GM21515 (cell line): Measurements from ENCODE around the gene AP2A1.
"Not testable (repeated sequence)": the region's sequence is repeated elsewhere in the genome, so short reads cannot be mapped to it uniquely, and the experiment has no call there.

Source experiments
- ATAC-seq: cut with Tn5 transposase; IDR thresholded peaks from one replicate; pipeline ENCODE4 v1.9.1; 2021; ENCODE audit not compliant: unreplicated experiment

Gene AP2A1

GRCh38 chr19:49811328-49811727 is 44.5 kb downstream of the AP2A1 start:
- no peak for ATAC-seq

DNA sequence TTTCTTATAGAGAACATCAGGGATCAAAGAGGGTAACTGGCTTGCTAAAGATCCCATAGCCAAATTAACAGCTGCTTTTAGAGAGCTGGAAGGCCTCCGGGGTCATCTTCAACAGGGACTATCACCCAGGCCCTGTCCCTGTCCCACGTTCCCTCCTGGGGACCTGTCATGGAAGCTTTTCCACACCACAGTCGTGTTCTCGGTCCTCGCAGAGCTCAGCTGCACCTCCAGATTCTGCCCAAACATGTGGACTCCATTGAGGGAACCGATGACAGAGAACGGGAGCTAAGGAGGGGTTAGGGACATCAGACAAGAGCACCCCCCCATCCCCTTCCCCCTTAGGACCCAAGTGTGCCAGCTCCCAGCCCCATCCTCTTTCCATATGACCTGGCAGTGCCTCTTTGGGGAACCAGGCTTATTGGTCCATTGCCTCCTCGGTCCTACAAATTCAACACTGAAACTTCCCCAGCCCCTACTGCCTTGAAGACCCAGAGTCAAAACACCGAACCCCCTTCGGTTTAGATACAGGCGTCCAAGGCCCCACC is 45.7 kb downstream of the AP2A1 start:
- no peak for ATAC-seq

DNA sequence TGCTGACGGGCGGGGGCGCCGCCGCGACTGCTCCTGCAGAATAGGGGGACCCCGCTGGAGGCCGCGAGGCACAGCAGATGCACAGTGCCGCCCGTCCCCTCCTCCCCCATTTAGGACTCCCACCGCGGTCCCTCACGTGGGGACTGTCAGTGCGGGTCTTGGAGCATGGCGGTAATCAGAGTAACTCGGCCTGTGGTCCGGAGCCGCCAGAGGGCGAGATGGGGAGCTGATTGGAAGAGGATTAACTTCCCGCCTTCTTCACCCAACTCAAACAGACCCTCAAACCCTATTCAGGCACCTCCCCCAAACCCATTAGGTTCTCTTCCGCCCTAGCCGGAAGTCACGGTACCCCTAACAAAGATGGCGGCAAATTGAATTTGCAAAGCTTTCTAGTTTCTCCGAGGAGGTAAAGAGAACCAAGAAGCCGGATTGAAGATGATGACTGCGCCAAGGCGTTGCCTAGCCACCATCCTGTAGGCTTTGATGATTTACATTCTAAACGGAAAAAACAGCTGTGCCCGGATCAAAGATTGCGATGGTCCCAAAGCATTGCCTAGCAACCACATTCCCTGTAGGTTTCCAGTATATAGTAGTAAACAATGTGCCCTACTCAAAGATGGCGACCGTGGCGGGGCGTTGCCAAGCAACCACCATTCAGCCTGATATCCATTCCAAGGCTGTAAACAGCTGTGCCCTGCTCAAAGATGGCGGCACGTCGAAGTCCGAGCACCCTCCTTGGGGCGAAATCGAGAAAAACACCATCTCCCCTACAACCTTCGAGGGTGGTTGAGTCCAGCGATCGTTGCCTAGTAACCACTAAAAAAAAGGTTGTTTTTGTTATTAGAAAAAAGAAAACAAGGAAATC is 46.4 kb downstream of the AP2A1 start, which contains the start of gene FUZ:
Gene FUZ (minus strand): TSS at position 296 of the 865 bp plus-strand sequence. CDS start 186 bp downstream, at position 110.
- ATAC-seq: peak; percentile 47

DNA sequence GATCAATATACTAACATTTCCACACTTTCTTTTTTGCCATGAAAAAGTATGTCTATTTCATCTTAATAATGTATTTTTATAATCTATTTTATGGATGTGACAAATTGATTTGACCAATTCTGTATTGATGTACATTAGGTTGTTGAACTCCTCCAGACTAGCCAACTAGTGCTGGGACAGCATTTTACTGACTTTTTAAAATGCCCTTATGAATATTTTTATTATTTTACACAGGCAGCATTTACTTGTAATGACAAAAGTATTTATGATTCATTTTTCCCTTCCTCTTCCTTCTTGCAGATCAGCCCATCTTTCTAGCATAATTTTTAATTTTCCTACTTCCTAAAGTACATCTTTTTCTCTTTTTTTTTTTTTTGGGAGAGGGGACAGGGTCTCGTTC is 47.2 kb downstream of the AP2A1 start:
- ATAC-seq: no peak

DNA sequence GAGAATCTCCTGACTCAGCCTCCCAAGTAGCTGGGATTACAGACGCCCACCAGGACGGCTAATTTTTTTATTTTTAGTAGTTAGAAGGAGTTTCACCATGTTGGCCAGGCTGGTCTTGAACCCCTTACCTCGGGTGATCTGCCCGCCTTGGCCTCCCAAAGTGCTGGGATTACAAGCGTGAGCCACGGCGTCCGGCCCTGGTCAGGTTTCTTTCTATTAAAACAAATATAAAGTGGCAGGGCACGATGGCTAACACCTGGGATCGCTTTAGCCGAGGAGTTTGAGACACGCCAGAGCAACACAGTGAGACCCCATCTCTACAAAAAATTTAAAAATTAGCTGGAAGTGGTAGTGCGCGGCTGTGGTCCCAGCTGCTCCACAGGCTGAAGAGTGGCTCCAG is 49.8 kb downstream of the AP2A1 start:
- no peak for ATAC-seq

DNA sequence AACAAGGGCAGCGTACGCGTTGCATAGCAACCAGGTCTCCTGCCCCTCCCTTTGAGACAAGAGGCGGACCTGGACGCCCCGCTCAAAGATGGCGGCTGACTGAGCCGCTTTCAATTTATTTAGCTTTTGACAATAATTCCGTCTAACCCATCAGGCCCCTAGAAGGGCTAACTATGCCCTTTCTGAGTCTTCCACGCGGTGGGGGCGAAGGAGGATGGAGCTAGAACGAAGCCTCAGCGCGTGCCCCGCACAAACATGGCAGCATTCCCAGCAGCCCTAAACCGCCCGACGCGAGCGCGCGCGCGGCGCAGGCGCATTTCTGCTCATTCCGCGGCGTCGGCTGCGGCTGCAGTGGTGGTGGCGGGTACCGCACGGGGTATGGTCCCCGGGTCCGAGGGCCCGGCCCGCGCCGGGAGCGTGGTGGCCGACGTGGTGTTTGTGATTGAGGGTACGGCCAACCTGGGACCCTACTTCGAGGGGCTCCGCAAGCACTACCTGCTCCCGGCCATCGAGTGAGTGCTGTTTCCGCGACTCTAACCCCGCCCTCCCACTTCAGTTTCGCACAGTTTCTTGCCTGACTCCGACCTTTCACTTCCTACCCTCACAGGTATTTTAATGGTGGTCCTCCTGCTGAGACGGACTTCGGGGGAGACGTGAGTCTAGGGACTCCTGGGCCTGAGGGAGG is 51.3 kb downstream of the AP2A1 start, which contains the start of gene MED25:
Gene MED25 (plus strand): TSS at position 326 of the 685 bp plus-strand sequence. CDS start 53 bp downstream, at position 379.
- ATAC-seq: peak; percentile 71

DNA sequence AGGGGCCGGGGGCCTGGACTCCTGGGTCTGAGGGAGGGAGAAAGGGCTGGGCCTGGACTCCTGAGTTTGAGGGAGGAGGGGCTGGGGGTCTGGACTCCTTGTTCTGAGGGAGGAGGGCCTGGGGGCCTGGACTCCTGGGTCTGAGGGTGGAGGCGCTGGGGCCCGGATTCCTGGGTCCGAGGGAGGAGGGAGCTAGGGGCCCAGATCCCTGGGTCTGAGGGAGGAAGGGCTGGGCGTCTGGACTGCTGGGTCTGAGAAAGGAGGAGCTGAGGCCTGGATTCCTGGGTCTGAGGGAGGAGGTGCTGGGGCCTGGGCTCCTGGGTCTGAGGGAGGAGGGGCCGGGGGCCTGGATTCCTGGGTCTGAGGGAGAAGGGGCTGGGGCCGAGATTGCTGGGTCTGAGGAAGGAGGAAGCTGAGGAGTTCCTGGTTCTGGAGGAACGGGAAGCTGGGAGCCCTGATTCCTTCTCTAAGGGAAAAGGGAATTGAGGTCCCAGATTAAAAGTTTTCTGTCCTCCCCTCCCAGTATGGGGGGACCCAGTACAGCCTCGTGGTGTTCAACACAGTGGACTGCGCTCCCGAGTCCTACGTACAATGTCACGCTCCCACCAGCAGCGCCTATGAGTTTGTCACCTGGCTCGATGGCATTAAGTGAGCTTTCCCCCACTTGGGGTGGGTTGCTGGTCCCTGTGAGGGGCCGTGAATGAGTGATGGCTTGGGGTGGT is 52.0 kb downstream of the AP2A1 start:
- ATAC-seq: no peak

DNA sequence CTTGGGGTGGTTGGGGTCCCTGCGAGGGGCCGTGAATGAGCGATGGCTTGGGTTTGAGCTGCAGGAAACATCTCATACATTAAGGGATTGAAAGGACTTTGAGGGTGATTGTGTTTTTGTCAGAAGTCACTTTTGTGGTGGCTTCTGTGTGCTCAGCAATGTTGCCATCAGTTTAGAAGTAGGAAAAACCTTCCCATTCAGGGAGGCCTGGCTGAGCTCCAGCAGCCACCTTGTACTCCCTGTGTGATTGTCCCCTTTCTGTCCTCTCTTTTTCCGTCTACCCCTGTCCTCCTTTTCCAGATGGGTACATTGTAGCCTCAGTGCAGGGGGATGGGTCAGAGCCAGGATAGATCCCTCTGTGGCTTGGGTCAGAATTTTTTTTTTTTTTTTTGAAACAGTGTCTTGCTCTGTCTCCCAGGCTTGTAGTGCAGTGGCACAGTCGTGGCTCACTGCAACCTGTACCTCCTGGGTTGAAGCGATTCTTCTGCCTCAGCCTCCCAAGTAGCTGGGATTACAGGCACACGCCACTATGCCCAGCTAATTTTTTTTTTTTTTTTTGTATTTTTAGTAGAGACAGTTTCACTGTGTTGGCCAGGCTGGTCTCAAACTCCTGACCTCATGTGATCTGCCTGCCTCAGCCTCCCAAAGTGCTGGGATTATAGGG is 52.8 kb downstream of the AP2A1 start:
- ATAC-seq: not testable (repeated sequence)

- no peak for ATAC-seq
Observed at GRCh38 chr19:49820125-49820524, 53.3 kb downstream of the AP2A1 start.

- ATAC-seq: no peak
Observed at GRCh38 chr19:49823472-49823871, 56.7 kb downstream of the AP2A1 start.

DNA sequence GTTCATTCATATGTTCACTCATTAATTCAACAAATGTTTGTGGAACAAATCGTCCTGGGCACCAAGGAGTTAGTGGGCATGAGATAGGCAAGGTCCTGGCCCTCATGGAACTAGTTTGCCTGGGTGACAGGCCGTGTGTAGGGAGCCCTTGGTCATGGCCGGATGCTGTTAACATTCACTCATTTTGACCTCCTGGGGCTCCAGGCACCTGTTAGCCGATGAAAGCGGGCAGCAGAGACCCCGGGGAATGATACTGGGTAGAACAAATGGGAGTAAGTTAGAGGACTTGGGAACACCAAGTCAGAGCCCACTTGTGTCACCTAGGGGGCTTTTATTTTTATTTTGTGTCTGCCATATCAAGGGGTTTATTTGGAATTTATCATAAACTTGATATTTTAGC is 57.9 kb downstream of the AP2A1 start:
- ATAC-seq: no peak

GRCh38 chr19:49827034-49827433 is 60.2 kb downstream of the AP2A1 start:
- ATAC-seq: no peak

- no peak for ATAC-seq
Observed at GRCh38 chr19:49829200-49829599, 62.4 kb downstream of the AP2A1 start.

- no peak for ATAC-seq
Observed at GRCh38 chr19:49829721-49830120, 62.9 kb downstream of the AP2A1 start.

GRCh38 chr19:49830766-49831165 is 64.0 kb downstream of the AP2A1 start:
- no peak for ATAC-seq

DNA sequence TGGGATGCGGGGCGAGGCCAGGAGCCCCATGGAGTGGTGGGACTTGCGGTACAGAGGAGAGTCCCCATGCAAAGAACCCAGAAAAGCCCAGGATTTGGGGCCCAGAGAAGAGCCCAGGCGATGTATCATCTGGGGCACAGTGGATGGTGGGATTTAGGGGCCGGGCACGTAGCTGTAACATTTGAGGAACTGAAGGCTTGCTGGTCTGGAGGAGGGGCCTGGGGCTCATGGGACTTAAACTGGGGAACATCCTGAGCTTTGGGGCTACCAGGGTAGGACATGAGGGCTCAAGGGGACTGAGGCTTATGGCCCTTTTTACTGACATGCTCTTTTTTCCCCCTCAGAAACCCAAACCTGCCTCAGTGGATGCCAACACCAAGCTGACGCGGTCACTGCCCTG is 64.8 kb downstream of the AP2A1 start:
- ATAC-seq: no peak

DNA sequence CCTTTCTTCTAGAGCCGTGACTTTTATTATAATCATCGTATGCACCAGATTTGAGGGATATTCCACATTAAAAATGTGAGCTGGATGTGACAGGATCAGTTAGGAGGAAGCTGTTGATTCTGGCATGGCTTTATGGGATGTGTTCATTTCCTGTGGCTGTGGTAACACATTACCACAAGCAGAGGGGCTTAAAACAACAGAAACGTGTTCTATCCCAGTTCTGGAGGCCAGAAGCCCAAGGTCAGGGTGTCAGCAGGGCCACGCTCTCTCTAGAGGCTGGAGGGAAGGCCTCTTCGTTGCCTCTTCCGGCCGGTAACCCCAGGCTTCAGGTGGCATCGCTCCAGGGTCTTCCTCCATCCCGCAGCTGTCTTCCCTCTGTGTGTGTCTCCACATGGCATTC is 65.8 kb downstream of the AP2A1 start:
- no peak for ATAC-seq

DNA sequence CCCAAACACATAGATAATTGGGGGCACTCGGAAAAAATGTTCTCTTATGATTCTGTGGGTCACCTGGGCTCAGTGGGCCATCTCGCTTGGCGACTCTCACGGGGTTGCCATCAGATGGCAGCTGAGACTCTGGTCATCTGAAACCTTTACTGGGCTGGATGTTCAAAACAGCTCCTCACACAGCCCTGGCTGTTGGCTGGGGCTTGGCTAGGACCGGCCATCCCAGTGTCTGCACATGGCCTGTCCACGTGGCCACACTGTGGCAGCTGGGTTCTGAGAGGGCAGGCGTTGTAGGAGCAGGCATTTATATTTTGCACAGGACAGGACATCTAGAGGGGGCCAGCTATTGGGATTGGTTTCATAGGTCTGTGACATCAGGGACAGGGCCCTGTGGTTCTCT is 66.8 kb downstream of the AP2A1 start:
- ATAC-seq: no peak

DNA sequence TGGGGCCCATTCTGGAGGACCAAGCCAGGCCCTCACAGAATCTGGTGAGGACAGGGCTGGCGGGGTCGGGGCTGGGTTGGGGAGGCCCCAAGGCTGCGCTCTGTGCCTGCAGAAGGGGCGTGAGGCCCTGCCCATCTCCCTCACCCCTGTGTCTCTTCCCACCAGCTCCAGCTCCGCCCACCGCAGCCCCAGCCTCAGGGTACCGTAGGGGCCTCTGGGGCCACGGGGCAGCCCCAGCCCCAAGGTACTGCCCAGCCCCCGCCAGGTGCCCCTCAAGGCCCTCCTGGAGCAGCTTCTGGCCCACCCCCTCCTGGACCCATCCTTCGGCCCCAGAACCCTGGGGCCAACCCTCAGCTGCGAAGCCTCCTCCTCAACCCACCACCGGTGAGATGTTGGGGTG is 68.8 kb downstream of the AP2A1 start:
- ATAC-seq: no peak

- ATAC-seq: no peak
Observed at GRCh38 chr19:49836176-49837008, 69.6 kb downstream of the AP2A1 start.
